Skeletal muscle tissue (tissue), 4 donors: ENCODE data around the gene RASSF4. TPM values are rescaled to one million over a fixed set of nuclear protein-coding genes. Genes with fewer than 3 reads are reported as not detected.

Source experiments
- H3K27ac ChIP-seq: one replicate; pipeline ENCODE4 v1.7.0; 2013; ENCODE audit warnings: mild to moderate bottlenecking, low read depth, low read length, inconsistent platforms
- H3K27me3 ChIP-seq, 3 donors: one replicate each; pipeline ENCODE4 v1.7.0; 2013; ENCODE audit warnings: low read length in 3 of 3; ENCODE audit not compliant: control insufficient read depth in 3 of 3, insufficient read depth in 3 of 3
- H3K36me3 ChIP-seq, 3 donors: one replicate each; pipeline ENCODE4 v1.7.0; 2013; ENCODE audit warnings: low read length in 3 of 3; ENCODE audit not compliant: control insufficient read depth in 3 of 3, insufficient read depth in 3 of 3
- H3K4me1 ChIP-seq, 3 donors: one replicate each; pipeline ENCODE4 v1.7.0; 2013; ENCODE audit warnings: low read length in 3 of 3, mild to moderate bottlenecking in 3 of 3; ENCODE audit not compliant: control insufficient read depth in 3 of 3, insufficient read depth in 3 of 3
- H3K4me3 ChIP-seq, 3 donors: one replicate each; pipeline ENCODE4 v1.7.0; 2013; ENCODE audit warnings: low read length in 3 of 3
- H3K9ac ChIP-seq, 3 donors: one replicate each; pipeline ENCODE4 v1.7.0; 2013; ENCODE audit warnings: low read length in 3 of 3, mild to moderate bottlenecking in 3 of 3, moderate library complexity in 2 of 3, low read depth in 1 of 3
- H3K9me3 ChIP-seq, 3 donors: one replicate each; pipeline ENCODE4 v1.7.0; 2013; ENCODE audit warnings: low read length in 3 of 3; ENCODE audit not compliant: control insufficient read depth in 3 of 3
- total RNA-seq: library from RNA; depleted of rRNA; stranded (reverse); fragments of >200 nt; gene quantifications from one replicate; pipeline ENCODE4 v1.2.3, GENCODE V29; 2014
- donor health status: Osteomylitis.

Gene RASSF4
- total RNA-seq, 1 donor from 2014 or later: 21.4 TPM

DNA sequence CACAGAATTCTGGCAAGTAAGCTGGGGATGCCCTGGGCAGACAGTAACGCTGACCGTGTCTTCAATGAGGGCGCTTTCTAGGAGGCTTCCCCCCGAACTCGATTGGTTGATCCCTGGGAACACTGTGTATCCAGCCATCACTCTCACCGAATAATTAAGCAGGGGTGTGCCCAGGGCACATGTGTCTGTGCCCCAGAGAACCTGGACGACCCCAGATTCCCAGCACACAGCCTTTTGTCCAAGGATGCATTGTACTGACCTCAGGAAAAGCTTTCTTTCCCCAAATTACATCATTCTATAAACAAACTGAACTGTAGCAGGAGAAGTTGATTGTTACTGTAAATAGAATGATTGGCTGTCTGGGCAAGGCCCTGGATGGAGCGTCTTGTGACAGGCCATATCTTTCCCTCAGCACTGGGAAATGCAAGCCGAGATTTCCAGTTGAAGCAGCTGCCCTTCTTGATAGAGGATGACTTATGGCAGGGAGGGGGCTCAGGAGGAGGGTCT lies 25.6 kb downstream of the RASSF4 start:
- Histone ChIP-seq H3K4me1 (peaks cover 32 to 43% (median 36%) of the 10 kb centered on the region in 3 donors), H3K4me3 (no peak overlapping the region), H3K9me3 (no peaks in the 10 kb centered on the region), H3K27ac (peak overlapping the region; percentile 71), H3K27me3 (no peaks in the 10 kb centered on the region), H3K9ac (peak overlapping the region in 1 of 3 donors; percentile 45), H3K36me3 (peaks cover 37 to 46% (median 37%) of the 10 kb centered on the region in 3 donors)

DNA sequence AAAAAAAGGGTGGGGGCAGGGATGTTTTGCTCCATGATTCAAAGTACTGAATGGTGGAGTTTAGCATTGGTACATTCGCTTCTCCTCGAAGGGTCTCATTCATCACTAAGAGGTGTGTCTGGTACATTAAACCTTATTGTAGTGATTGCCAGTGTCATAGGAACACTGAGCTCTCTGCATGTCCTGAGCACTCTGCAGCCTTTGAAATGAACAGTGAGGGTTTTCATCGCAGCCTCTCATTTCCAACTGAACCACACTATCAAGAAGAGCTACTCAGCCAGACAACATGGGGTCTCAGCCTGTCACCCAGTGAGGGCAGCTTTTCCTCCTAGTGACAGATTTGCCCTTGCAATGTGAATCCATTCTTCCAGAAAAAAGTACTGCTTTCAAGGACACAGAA lies 26.6 kb downstream of the RASSF4 start:
- no peaks in the 10 kb centered on the region for H3K27me3 ChIP-seq
- no peak overlapping the region for H3K4me3 ChIP-seq
- no peaks in the 10 kb centered on the region for H3K9me3 ChIP-seq
- peaks cover 37 to 46% (median 43%) of the 10 kb centered on the region in 3 donors for H3K36me3 ChIP-seq
- H3K27ac ChIP-seq: peak overlapping the region; percentile 71
- H3K4me1 ChIP-seq: peaks cover 25 to 41% (median 33%) of the 10 kb centered on the region in 3 donors
- no peak overlapping the region for H3K9ac ChIP-seq

DNA sequence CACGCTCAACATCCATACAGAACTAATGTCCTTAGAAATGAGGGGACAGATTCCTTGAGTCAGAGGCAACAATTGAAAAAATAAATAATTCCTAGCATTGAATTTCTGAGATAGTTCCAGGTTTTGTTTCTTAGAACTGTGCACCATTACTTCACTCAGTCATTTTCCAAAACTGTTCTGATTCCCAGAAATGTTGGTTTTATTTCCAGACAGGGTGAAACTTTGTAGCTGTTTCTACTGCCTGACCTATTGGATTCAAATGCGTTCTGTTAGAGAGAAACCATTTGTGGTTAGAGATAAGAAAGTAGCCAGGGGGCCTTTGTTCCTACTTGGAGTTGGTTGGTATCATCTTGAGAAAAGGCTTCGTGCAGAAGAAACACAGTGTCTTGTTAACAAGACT lies 27.1 kb downstream of the RASSF4 start:
- H3K36me3 ChIP-seq: peaks cover 37 to 46% (median 45%) of the 10 kb centered on the region in 3 donors
- H3K9ac ChIP-seq: no peak overlapping the region
- H3K27ac ChIP-seq: peak overlapping the region; percentile 71
- H3K4me3 ChIP-seq: no peak overlapping the region
- H3K4me1 ChIP-seq: peaks cover 24 to 39% (median 32%) of the 10 kb centered on the region in 3 donors
- H3K9me3 ChIP-seq: no peaks in the 10 kb centered on the region
- H3K27me3 ChIP-seq: no peaks in the 10 kb centered on the region

DNA sequence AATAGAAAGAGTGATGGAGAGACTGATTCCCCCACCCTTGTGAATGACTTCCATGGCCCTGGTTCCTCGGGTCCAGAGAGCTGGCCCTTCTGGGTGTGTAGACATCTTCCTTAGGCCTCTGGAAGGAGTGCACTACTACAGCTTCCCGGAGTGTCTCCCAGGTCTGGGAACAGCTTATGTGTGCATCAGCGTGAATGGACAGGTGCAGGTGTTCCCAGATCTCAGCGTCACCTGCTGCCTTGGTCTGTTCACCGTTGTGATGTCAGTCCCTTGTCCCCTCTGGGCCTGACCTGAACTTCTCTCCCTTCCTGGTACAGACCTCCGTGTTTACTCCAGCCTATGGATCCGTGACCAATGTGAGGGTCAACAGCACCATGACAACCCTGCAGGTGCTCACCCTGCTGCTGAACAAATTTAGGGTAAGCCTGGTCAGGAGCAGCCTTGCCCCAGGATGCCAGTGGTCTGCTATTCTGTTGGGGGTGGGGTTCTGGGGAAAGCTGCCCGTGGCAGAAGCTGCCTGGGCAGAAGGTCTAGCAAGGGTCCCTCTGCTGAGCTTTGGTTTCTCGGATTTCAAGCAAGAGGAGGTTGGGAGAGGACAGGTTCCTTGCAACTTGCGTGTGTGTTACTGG lies 29.5 kb downstream of the RASSF4 start:
- Histone ChIP-seq H3K36me3 (peaks cover 49 to 57% (median 56%) of the 10 kb centered on the region in 3 donors), H3K4me1 (peaks cover 29 to 38% (median 31%) of the 10 kb centered on the region in 3 donors)

DNA sequence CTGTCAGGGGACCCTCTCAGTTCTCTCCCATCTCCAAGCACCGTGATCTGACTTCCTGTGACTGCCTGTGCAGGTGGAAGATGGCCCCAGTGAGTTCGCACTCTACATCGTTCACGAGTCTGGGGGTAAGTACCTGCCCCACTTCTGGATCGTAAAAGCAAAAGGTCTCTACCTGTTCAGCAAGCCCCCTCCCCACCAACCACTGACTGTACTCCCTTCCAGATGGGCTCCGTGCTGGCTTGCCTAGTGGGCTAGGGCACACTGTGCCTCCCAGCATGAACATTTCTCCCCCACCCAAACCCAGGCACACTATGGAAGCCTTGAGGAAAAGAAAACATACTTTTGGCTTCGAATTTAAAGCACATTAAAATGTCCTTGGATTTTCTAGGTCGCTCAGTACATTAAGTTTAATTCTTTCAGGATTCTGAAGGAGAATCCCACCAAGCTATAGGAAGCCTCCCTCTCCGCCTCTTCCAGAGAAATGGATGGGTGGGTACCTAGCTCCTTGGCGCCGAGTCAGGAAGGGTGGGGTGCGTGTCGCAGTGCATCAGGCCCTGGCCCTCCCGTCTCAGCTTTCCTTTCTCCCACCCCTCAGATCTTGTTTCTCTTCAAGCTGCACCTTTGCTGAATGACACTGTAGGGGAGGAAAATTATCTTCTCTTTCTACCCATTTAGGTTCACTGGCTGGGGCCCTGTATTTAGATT lies 30.1 kb downstream of the RASSF4 start:
- Histone ChIP-seq H3K9me3 (no peaks in the 10 kb centered on the region), H3K4me3 (no peak overlapping the region), H3K27me3 (no peaks in the 10 kb centered on the region), H3K4me1 (peaks cover 35 to 40% (median 35%) of the 10 kb centered on the region in 3 donors), H3K36me3 (peaks cover 42 to 54% (median 49%) of the 10 kb centered on the region in 3 donors), H3K9ac (peak overlapping the region in 1 of 3 donors; percentile 57), H3K27ac (no peak overlapping the region)

More for the DNA sequence above, 29.5 kb downstream of the RASSF4 start:
- Histone ChIP-seq H3K4me3 (no peak overlapping the region), H3K27ac (no peak overlapping the region), H3K9me3 (no peaks in the 10 kb centered on the region), H3K9ac (no peak overlapping the region), H3K27me3 (no peaks in the 10 kb centered on the region)

DNA sequence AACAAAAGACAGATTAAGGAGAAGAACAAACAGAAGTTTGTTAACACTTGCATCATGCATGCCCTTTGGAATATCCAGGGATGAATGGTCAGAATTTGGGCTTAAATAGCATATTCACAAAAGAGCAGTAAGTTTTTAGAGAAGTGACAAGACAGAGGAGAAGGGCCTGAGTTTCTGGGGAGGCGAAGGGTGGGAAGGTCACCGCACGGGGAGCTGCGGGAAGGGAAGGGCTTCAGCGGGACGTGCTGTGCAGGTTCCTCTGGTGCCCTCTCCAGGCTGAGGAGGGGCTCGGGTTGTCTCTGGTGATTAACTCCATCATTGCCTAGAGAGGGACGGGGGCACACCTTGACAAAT lies 30.7 kb downstream of the RASSF4 start:
- Histone ChIP-seq H3K4me3 (no peak overlapping the region), H3K36me3 (peaks cover 37 to 49% (median 46%) of the 10 kb centered on the region in 3 donors), H3K27ac (no peak overlapping the region)

DNA sequence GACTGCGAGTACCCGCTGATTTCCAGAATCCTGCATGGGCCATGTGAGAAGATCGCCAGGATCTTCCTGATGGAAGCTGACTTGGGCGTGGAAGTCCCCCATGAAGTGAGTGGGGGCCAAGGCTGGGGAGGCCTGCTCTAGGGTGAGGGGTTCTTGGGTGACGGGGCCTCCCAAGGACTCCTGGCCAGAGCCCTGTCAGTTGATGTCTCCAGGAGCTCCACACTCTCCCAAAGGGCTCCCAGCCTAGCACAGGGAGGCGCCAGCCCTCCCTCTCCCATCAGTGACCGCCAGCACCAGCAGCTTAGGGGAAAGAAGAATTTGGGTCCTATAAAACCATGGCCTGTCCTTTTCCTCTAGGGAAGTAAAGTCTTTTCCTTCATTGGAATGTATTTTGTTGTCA lies 31.4 kb downstream of the RASSF4 start:
- no peak overlapping the region for H3K4me3 ChIP-seq
- H3K36me3 ChIP-seq: peaks cover 36 to 44% (median 39%) of the 10 kb centered on the region in 3 donors
- no peak overlapping the region for H3K9ac ChIP-seq
- no peaks in the 10 kb centered on the region for H3K9me3 ChIP-seq
- peaks cover 40 to 47% (median 45%) of the 10 kb centered on the region in 3 donors for H3K4me1 ChIP-seq
- no peak overlapping the region for H3K27ac ChIP-seq
- no peaks in the 10 kb centered on the region for H3K27me3 ChIP-seq

More for the DNA sequence above, 30.7 kb downstream of the RASSF4 start:
- Histone ChIP-seq H3K4me1 (peaks cover 36 to 41% (median 41%) of the 10 kb centered on the region in 3 donors), H3K27me3 (no peaks in the 10 kb centered on the region), H3K9ac (no peak overlapping the region), H3K9me3 (no peaks in the 10 kb centered on the region)

DNA sequence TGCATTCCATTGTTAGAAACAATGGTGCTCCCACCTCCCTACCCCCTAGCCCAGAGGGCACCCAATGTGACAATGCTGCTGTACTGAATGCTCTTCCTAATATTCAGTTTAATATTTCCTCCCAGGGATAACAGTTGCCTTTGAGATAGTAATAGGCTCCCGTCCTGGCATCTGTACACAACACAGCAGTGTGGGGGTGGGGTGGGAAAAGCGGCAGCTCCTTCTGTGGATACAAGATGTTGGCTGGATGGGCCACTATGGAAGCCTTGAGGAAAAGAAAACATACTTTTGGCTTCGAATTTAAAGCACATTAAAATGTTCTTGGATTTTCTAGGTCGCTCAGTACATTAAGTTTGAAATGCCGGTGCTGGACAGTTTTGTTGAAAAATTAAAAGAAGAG lies 32.0 kb downstream of the RASSF4 start:
- Histone ChIP-seq H3K4me3 (no peak overlapping the region), H3K27ac (no peak overlapping the region), H3K9me3 (no peaks in the 10 kb centered on the region), H3K4me1 (peaks cover 44 to 54% (median 51%) of the 10 kb centered on the region in 3 donors), H3K9ac (no peak overlapping the region), H3K27me3 (no peaks in the 10 kb centered on the region), H3K36me3 (peaks cover 31 to 40% (median 34%) of the 10 kb centered on the region in 3 donors)

DNA sequence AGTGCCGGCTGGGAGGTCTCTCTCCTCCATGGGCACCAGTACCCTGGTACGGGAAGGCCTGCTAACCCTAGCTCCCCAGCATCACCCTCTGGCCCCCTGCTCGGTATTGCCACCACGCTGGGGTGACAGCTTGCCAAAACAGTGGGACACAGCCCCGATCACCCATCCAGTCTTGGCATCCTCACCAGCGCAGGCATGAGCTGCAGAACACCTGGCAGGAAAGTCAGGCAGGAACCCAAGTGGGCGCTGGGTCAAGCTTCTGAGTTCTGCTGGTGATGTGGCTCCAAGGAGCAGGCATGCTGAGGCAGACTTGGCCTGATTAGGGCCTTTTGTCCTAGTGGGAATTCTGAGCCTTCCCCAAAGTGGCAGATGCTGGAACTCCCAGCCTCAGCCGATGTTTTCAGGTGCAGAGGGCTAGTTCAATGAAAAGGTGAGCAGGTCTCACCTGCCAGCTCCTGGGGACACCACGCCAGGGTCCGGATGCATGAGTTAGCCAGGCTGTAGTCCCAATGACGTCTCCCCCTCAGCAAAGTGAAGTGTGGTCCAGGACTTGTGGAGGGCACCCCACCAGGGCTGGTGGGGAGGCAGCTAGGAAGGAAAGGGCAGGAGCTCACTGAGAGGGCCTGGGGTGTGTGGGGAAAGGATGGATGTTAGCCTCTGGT lies 32.6 kb downstream of the RASSF4 start:
- Histone ChIP-seq H3K36me3 (peaks cover 31 to 40% (median 34%) of the 10 kb centered on the region in 3 donors), H3K4me3 (peak overlapping the region in 1 of 3 donors; percentile 13), H3K9me3 (no peaks in the 10 kb centered on the region), H3K27me3 (no peaks in the 10 kb centered on the region), H3K4me1 (peaks cover 48 to 60% (median 57%) of the 10 kb centered on the region in 3 donors), H3K27ac (no peak overlapping the region), H3K9ac (peak overlapping the region in 1 of 3 donors; percentile 57)
